ENCODE measurements around the gene UBE2L3. TPM values are rescaled to one million over a fixed set of nuclear protein-coding genes. Genes with fewer than 3 reads are reported as not detected.
A peak's percentile ranks its signal among the peaks of the same experiment; 100 is the strongest.

The UBE2L3 gene
- total and polyA plus RNA-seq, 10 of the 15 experiments (the other 5 are each of a cell fraction or from before 2014, with no cell fraction given) = 55.7 to 168 (median 113) TPM

DNA sequence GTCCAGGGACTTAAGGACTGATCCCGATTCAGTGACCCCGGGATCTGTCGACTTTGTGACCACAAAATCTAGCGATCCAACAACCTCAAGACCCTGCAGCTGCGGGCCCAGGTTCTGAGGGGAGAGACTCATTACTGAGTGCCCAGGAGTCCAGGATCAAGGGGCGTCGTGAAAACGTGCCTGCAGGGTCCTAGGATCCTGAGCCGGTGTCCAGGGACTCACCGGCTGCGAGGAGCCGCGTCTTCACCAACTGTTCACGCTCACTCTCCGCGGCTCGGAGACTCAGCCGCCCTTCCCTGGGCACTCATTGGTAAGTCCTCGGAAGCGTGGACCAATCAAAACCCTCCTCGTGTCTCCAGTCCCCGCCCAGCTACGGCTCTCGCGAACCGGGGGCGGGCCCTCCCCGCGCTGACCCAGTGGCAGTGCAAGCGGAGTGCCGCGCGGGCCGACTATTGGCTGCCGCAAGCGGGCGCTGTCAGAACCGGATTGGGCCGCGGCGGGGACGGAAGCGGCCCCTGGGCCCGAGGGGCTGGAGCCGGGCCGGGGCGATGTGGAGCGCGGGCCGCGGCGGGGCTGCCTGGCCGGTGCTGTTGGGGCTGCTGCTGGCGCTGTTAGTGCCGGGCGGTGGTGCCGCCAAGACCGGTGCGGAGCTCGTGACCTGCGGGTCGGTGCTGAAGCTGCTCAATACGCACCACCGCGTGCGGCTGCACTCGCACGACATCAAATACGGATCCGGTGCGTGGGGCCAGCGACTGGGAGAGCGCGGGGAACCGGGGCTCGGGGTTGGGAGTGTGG, 74.5 kb downstream of the UBE2L3 start, which contains the start of gene SDF2L1 (continued):
- TF ChIP-seq BCL3 (IDR thresholded peaks at IDR 0.05; ENCODE audit: borderline replicate concordance, insufficient read depth, low read depth, low read length, poor library complexity, severe bottlenecking) (peak; percentile 11), SMARCA5 (IDR thresholded peaks at IDR 0.05) (0 out of 2 replicates have a peak, but pooled peaks have one; percentile 55), SIN3A (IDR thresholded peaks at IDR 0.05; ENCODE audit: low read depth, low read length) (no peak), LARP7 (IDR thresholded peaks at IDR 0.05) (peak; percentile 78), REST (IDR thresholded peaks at IDR 0.05; ENCODE audit: low read depth, low read length) (no peak), CBFB (IDR thresholded peaks at IDR 0.05; ENCODE audit: low read depth) (peak; percentile 25; the same call in 1 of the 2 replicates), SUZ12 (IDR thresholded peaks at IDR 0.05; ENCODE audit: unreplicated experiment) (no peak), CBX5 (IDR thresholded peaks at IDR 0.05; ENCODE audit: low read depth) (no peak), ZNF274 (IDR thresholded peaks at IDR 0.05; ENCODE audit: insufficient read depth, insufficient read length) (no peak), RELB (IDR thresholded peaks at IDR 0.05; ENCODE audit: low read depth) (no peak; the same call in 1 of the 2 replicates), SREBF1 (IDR thresholded peaks at IDR 0.05; ENCODE audit: low read length) (no peak), PAX8 (IDR thresholded peaks at IDR 0.05) (no peak), MLLT1 (IDR thresholded peaks at IDR 0.05) (no peak), FOXK2 (IDR thresholded peaks at IDR 0.05) (no peak), STAT1 (conservative IDR thresholded peaks at IDR 0.05) (0 out of 2 replicates have a peak, but pooled peaks have one; percentile 66)
- TF ChIP-seq, protein P1, sequence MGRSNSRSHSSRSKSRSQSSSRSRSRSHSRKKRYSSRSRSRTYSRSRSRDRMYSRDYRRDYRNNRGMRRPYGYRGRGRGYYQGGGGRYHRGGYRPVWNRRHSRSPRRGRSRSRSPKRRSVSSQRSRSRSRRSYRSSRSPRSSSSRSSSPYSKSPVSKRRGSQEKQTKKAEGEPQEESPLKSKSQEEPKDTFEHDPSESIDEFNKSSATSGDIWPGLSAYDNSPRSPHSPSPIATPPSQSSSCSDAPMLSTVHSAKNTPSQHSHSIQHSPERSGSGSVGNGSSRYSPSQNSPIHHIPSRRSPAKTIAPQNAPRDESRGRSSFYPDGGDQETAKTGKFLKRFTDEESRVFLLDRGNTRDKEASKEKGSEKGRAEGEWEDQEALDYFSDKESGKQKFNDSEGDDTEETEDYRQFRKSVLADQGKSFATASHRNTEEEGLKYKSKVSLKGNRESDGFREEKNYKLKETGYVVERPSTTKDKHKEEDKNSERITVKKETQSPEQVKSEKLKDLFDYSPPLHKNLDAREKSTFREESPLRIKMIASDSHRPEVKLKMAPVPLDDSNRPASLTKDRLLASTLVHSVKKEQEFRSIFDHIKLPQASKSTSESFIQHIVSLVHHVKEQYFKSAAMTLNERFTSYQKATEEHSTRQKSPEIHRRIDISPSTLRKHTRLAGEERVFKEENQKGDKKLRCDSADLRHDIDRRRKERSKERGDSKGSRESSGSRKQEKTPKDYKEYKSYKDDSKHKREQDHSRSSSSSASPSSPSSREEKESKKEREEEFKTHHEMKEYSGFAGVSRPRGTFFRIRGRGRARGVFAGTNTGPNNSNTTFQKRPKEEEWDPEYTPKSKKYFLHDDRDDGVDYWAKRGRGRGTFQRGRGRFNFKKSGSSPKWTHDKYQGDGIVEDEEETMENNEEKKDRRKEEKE (IDR thresholded peaks at IDR 0.05) = no peak
- TF ChIP-seq, protein P2, sequence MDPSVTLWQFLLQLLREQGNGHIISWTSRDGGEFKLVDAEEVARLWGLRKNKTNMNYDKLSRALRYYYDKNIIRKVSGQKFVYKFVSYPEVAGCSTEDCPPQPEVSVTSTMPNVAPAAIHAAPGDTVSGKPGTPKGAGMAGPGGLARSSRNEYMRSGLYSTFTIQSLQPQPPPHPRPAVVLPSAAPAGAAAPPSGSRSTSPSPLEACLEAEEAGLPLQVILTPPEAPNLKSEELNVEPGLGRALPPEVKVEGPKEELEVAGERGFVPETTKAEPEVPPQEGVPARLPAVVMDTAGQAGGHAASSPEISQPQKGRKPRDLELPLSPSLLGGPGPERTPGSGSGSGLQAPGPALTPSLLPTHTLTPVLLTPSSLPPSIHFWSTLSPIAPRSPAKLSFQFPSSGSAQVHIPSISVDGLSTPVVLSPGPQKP (IDR thresholded peaks at IDR 0.05; ENCODE audit: low read depth, low read length) = peak; percentile 39; the same call in 1 of the 2 replicates
